Aorta (tissue), 5 donors: ENCODE results near the gene TRAK1. TPM values are rescaled to one million over a fixed set of nuclear protein-coding genes. Genes with fewer than 3 reads are reported as not detected.

Source experiments
- ATAC-seq: fragments of 200-7000 bp; cut with Tn5 transposase; one replicate; pipeline ENCODE4 v1.9.1; 2022; ENCODE audit warnings: moderate library complexity; ENCODE audit not compliant: low FRiP score
- DNase-seq, 2 donors: peaks; one replicate each; pipeline ENCODE4 v3.0.0-alpha.2; 2020
- H3K27ac ChIP-seq, 2 donors: one replicate each; pipeline ENCODE4 v1.5.1; 2013; ENCODE audit warnings: low read length in 2 of 2, mild to moderate bottlenecking in 2 of 2, moderate library complexity in 2 of 2, control low read depth in 1 of 2, inconsistent platforms in 1 of 2, low read depth in 1 of 2
- H3K27me3 ChIP-seq, 2 donors: one replicate each; pipeline ENCODE4 v1.6.1; 2013; ENCODE audit warnings: control low read depth in 1 of 2, low read length in 1 of 2, mild to moderate bottlenecking in 1 of 2, moderate library complexity in 1 of 2; ENCODE audit not compliant: insufficient read depth in 2 of 2, control insufficient read depth in 1 of 2
- H3K36me3 ChIP-seq, 2 donors: one replicate each; pipeline ENCODE4 v1.6.1; 2013; ENCODE audit warnings: control low read depth in 1 of 2, low read length in 1 of 2, mild to moderate bottlenecking in 1 of 2; ENCODE audit not compliant: insufficient read depth in 2 of 2, control insufficient read depth in 1 of 2
- H3K4me1 ChIP-seq, 2 donors: one replicate each; pipeline ENCODE4 v1.6.1; 2013; ENCODE audit warnings: low read length in 2 of 2, control low read depth in 1 of 2, mild to moderate bottlenecking in 1 of 2, moderate library complexity in 1 of 2; ENCODE audit not compliant: insufficient read depth in 2 of 2, control insufficient read depth in 1 of 2
- H3K4me3 ChIP-seq, 2 donors: one replicate each; pipeline ENCODE4 v1.5.1; 2013; ENCODE audit warnings: low read length in 2 of 2, control low read depth in 1 of 2, mild to moderate bottlenecking in 1 of 2
- H3K9me3 ChIP-seq: one replicate; pipeline ENCODE4 v1.6.1; 2013; ENCODE audit warnings: mild to moderate bottlenecking, low read length; ENCODE audit not compliant: control insufficient read depth
- WGBS, 2 donors: extraction: QIAGEN DNeasy Blood & Tissue Kit; methylation state at CpG; one replicate each; pipeline ENCODE4 v1.1.7; 2013; 5-methylcytosine and 5-hydroxymethylcytosine counted together
- intact Hi-C, 2 donors: fragments of 100-400 bp; cut with DNase I; formaldehyde crosslinking; loops; one replicate each; pipeline versions ENCODE4 v1.14.2 to v1.15.0; 2022
- polyA plus RNA-seq, 2 donors: library from polyadenylated mRNA; stranded (reverse); fragments of 200-250 nt; gene quantifications; one replicate each; pipeline ENCODE4 v1.2.3, GENCODE V29; 2013
- total RNA-seq, 2 donors: library from RNA; stranded (reverse); fragmentation: NEBNext Ultra II Directional; extraction: Animal tissue kit (Norgen Biotek cat#: 25700); gene quantifications; one replicate each; pipeline ENCODE4 v1.2.1, GENCODE V29; 2021
- donor health status: healthy with polysubstance abuse.
- donor health status: Bipolar disorder and iron deficiency.
- donor health status: DM: no; HTN: no; CAD: no.
- donor health status: DM: no; HTN: no; CAD: no.
- donor health status: DM: yes; HTN: yes; CAD: no.

The TRAK1 gene
- total and polyA plus RNA-seq, 4 donors, result 15.7 to 37.7 (median 24.9) TPM

DNA sequence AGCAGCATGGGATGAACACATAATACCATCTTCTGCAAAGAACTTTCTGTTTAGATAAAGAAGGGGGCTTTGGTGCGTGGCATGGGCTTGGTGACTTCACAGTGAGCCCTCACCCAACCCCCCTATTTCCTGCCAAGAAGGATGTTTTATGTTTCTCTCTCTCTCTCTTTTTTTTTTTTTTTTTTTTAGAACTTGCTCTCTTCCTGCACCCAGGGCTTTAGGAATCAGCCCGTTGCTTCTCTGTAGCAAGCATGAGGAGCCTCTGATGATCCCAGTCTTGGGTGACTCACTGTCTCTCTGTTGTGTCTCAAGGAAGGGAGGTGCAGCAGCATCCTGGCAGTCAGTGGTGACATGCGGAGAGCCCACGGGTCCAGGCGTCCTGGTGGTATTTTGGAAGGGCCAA, 125.8 kb downstream of the TRAK1 start:
- no peak for ATAC-seq
- intact Hi-C loops, result no loop called here
- peaks cover 3 to 7% of the 10 kb centered on the region in 2 donors for H3K36me3 ChIP-seq
- WGBS, 2 donors, result 69 to 76% methylated on average over 5 of the region's 5 CpGs
- DNase-seq, result no peak
- no peak overlapping the region for H3K4me3 ChIP-seq
- no peaks in the 10 kb centered on the region for H3K9me3 ChIP-seq
- H3K4me1 ChIP-seq, result no peaks in the 10 kb centered on the region
- H3K27me3 ChIP-seq, result no peaks in the 10 kb centered on the region
- no peak overlapping the region for H3K27ac ChIP-seq

DNA sequence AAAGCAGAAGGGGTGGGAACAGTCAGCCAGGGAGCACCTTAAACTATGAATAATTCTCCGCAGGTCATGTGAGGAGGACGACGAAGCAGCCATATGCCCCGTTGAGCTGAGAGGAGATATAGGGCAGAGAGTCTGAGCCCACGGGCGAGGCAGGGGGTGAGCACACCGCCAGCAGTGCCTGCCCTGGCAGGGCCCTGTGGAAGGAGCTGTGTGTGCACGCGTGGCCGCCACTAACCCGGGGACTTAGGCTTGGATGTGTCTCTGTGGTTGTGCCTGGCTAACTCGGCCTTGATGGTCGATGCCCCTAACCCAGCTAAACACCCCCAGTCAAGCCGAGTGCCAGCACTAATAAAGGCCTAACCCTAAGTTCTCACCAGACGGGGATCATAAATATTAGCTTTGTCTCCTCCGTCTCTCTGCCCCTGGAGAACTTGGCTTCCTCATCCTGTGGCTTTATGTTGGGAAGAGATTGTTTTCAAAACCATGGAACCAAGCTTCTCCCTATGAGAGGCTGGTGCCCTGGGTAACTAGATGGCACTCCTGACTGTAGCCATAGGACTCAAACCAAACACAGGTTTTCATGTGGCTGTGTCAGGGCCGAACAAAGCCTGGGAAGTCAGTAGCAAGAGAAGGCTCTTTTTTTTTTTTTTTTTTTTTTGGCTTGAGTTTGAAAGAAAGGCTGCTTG, 129.4 kb downstream of the TRAK1 start:
- intact Hi-C loops, result loop anchor here in 1 of 2 donors (10.0 kb wide), 1 partner anchor 324 kb away; no protein-coding TSS in a partner anchor
- 80 to 86% methylated on average over 17 of the region's 17 CpGs for WGBS, 2 donors

DNA sequence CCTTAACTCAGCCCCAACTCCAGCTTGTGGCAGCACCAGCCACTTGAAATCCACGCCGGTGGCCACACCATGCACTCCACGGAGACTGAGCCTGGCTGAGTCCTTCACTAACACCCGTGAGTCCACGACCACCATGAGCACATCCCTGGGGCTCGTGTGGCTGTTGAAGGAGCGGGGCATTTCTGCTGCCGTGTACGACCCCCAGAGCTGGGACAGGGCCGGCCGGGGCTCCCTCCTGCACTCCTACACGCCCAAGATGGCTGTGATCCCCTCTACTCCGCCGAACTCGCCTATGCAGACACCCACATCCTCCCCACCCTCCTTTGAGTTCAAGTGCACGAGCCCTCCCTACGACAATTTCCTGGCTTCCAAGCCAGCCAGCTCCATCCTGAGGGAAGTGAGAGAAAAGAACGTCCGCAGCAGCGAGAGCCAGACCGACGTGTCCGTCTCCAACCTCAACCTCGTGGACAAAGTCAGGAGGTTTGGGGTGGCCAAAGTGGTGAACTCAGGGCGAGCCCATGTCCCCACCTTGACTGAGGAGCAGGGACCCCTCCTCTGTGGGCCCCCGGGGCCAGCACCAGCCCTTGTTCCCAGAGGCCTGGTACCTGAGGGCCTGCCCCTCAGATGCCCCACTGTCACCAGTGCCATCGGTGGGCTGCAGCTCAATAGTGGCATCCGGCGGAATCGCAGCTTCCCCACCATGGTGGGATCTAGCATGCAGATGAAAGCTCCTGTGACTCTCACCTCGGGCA, 132.0 kb downstream of the TRAK1 start:
- ATAC-seq (no peak), DNase-seq (no peak)
- 93 to 94% methylated on average over 31 of the region's 31 CpGs for WGBS, 2 donors
- no peaks in the 10 kb centered on the region for H3K27me3 ChIP-seq
- H3K36me3 ChIP-seq, result peaks cover 8 to 14% of the 10 kb centered on the region in 2 donors
- H3K9me3 ChIP-seq, result no peaks in the 10 kb centered on the region
- H3K4me3 ChIP-seq, result no peak overlapping the region
- no peaks in the 10 kb centered on the region for H3K4me1 ChIP-seq
- H3K27ac ChIP-seq, result no peak overlapping the region
- intact Hi-C loops, result loop anchor here in 1 of 2 donors (10.0 kb wide), 1 partner anchor 322 kb away; no protein-coding TSS in a partner anchor

More for the DNA sequence above, 129.4 kb downstream of the TRAK1 start:
- no peaks in the 10 kb centered on the region for H3K27me3 ChIP-seq
- H3K4me1 ChIP-seq, result no peaks in the 10 kb centered on the region
- DNase-seq (no peak), ATAC-seq (no peak)
- H3K9me3 ChIP-seq, result no peaks in the 10 kb centered on the region
- H3K4me3 ChIP-seq, result no peak overlapping the region
- no peak overlapping the region for H3K27ac ChIP-seq
- H3K36me3 ChIP-seq, result peaks cover 8 to 17% of the 10 kb centered on the region in 2 donors

DNA sequence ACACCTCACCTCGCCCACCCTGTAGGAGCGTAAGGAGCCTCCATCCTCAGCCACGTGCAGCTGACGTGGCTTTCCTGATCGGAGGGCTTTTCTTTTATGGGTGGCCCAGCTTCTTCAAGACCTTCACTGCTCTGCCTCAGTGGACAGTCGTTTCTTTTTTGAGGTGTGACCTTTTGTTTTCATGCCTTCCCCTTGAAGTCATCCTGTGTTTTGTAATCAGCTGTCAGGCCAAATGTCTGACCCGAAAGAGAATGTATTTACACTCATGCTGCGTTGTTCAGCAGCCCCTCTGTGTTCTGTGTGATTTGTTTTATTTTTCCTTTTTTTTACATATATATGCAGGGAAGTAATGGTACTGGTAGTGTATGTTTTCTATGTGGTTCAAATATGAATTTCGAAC, 133.0 kb downstream of the TRAK1 start:
- no peak overlapping the region for H3K4me3 ChIP-seq
- no peak for ATAC-seq
- no peaks in the 10 kb centered on the region for H3K27me3 ChIP-seq
- no peaks in the 10 kb centered on the region for H3K9me3 ChIP-seq
- intact Hi-C loops, result loop anchor here in 1 of 2 donors (10.0 kb wide), 1 partner anchor 321 kb away; no protein-coding TSS in a partner anchor
- H3K27ac ChIP-seq, result no peak overlapping the region
- WGBS, 2 donors, result 76 to 79% methylated on average over 9 of the region's 9 CpGs
- DNase-seq, result no peak
- no peaks in the 10 kb centered on the region for H3K4me1 ChIP-seq
- peaks cover 8 to 14% of the 10 kb centered on the region in 2 donors for H3K36me3 ChIP-seq

DNA sequence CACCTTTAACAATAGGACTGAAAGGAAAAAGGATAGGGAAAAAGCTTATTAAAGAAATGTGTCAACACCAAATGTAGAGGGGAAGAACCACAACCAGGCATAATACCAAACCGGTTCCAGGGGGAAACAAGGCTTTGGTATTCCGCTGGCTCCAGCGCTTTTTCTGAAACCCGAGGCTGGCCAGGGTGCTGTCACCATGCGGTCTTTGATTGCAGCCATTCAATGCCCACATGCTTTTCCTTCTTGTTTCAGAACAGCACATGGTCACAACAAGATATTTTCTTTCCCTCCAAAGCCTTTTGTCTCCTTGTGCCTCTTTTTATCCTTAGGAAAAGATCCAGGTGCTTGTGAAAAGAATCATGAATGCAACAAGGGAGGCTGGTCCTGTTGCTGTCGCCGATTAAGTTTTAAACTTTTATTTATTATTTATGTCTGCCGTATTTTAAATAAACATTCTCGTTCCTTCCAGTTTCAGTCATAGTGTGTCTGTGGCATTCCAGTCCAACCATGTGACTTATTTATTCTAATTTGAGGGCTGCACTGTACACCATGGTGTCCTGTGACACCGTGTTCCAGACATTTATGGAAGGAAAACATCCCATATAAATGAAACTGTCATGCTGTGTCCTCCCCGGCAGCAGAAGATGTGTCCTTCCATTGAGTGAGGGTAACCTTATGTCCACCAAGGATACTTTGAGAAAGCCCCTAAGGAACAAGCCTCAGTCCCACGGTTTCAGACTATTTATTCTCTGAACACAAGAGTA, 133.7 kb downstream of the TRAK1 start:
- Histone ChIP-seq H3K36me3 (peaks cover 8 to 14% of the 10 kb centered on the region in 2 donors), H3K4me3 (no peak overlapping the region), H3K27ac (no peak overlapping the region), H3K4me1 (no peaks in the 10 kb centered on the region), H3K9me3 (no peaks in the 10 kb centered on the region), H3K27me3 (no peaks in the 10 kb centered on the region)
- ATAC-seq (no peak), DNase-seq (no peak)
- 51 to 54% methylated on average over 12 of the region's 12 CpGs for WGBS, 2 donors
- intact Hi-C loops, result loop anchor here in 1 of 2 donors (10.0 kb wide), 1 partner anchor 320 kb away; no protein-coding TSS in a partner anchor

DNA sequence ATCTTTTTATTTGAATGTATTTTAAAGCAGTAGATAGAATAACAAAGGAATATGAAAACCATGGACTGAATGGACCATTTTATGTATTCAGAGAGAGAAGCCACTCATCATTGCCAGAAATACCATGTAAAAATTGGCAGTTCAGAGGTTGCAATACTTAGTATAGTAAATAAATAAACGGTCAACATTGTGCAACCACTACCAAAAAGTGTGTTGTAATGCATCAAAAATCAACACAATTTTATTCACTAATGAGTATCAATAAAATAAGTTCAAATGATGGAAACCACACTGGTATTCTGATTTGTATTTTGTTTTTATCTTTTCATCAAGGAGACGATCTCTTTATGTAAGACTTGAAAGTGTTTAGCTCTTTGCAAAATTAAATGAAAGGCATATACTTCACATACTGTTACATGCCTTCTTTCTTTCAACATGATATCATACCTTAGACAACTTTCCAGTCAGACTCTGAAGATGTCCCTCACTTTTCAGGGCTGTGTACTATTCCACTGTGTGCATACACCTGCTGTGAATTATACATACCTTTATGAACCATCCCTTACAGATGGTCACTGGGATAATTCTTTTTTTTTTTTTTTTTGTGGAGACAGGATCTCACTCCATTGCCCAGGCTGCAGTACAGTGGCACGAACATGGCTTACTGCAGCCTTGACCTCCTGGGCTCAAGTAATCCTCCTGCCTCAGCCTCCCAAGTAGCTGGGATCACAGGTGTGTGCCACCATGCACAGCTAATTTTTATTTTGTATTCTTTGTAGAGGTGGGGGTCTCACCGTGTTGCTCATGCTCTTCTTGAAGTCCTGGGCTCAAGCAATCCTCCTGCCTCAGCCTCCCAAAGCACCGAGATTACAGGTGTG, 134.6 kb downstream of the TRAK1 start:
- 79 to 95% methylated on average over 5 of the region's 5 CpGs for WGBS, 2 donors
- H3K4me3 ChIP-seq, result no peak overlapping the region
- no peak for DNase-seq
- H3K36me3 ChIP-seq, result peaks cover 8 to 14% of the 10 kb centered on the region in 2 donors
- intact Hi-C loops, result loop anchor here in 1 of 2 donors (10.0 kb wide), 1 partner anchor 319 kb away; no protein-coding TSS in a partner anchor
- H3K27me3 ChIP-seq, result no peaks in the 10 kb centered on the region
- no peaks in the 10 kb centered on the region for H3K9me3 ChIP-seq
- H3K27ac ChIP-seq, result no peak overlapping the region
- no peak for ATAC-seq
- H3K4me1 ChIP-seq, result no peaks in the 10 kb centered on the region

DNA sequence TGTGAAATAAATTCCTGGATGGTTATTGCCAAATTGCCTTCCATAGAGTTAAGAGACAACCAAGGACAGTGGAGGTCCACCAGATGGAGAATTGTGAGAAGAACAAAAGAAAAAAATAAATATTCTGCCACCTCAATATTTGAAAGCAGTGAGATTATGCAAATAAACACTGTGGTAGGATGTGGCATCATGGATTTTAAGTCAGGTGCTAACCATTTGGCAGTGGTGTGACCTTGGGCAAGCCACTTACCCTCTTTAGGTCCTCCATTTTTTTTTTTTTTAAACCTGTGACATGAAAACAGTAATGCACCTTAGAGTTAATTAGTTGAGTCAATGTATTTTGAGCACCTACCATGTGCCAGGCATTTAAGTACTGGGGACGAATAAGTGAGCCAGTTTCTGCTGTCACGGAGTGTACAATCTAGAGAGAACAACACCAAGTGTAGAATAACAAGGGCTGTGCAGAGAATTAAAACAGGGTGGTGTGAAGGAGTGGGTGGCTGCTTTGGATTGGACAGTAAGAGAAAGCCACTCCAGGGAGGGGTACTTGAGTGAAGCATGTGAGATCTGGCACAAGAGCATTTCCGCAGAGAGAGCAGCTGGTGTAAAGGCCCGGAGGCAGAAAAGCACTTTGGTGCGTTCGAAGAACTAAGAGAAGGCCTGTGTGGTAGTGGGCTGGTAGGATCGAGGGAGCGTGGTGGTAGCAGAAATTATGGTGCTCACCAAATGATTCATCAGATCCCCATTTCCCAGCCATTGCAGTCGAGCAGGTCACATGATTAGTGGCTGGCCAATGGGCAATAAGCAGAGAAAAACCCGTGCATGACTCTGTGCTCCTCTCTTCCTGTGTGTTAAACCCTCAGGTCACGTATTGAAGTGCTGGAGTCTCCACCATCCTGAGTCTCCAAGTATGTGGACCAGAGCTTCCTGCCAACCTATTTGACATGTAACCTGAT, 135.6 kb downstream of the TRAK1 start:
- Histone ChIP-seq H3K4me3 (no peak overlapping the region), H3K27me3 (no peaks in the 10 kb centered on the region), H3K9me3 (no peaks in the 10 kb centered on the region), H3K27ac (no peak overlapping the region), H3K36me3 (peaks cover 8 to 14% of the 10 kb centered on the region in 2 donors), H3K4me1 (no peaks in the 10 kb centered on the region)
- WGBS, 2 donors, result 81 to 82% methylated on average over 11 of the region's 11 CpGs
- DNase-seq (no peak), ATAC-seq (no peak)
- intact Hi-C loops, result loop anchor here in 1 of 2 donors (10.0 kb wide), 1 partner anchor 318 kb away; no protein-coding TSS in a partner anchor
